GM15510 (cell line): Measurements from ENCODE around the gene MAD1L1.

Experiments
- POLR2A ChIP-seq: IDR thresholded peaks from 3 replicates; pipeline ENCODE4 v1.6.1; 2011; ENCODE audit warnings: borderline replicate concordance; ENCODE audit not compliant: insufficient read length; ENCODE audit errors: extremely low read depth

The MAD1L1 gene

GRCh38 chr7:2066251-2066919 is 166.4 kb downstream of the MAD1L1 start:
- TF ChIP-seq POLR2A = no peak

DNA sequence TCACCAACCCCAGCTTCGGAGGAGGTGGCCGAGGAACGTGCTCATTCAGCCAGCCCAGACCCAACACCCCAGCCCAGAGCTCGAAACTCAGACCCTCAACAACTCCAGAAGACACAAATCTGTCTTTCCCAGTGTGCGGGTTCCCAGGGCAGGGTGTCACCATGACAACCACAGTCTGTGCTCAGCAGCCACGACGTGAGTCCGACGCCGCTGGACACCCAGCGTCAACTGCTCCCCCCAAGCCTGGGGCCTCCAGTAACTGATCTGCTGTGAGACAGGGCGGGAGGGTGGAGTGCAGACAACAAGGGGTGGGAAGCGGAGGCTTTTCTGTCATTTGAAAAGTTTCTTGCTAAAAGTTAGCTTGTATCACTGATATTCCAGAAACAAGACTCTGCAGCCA is 167.2 kb downstream of the MAD1L1 start:
- TF ChIP-seq POLR2A = no peak

DNA sequence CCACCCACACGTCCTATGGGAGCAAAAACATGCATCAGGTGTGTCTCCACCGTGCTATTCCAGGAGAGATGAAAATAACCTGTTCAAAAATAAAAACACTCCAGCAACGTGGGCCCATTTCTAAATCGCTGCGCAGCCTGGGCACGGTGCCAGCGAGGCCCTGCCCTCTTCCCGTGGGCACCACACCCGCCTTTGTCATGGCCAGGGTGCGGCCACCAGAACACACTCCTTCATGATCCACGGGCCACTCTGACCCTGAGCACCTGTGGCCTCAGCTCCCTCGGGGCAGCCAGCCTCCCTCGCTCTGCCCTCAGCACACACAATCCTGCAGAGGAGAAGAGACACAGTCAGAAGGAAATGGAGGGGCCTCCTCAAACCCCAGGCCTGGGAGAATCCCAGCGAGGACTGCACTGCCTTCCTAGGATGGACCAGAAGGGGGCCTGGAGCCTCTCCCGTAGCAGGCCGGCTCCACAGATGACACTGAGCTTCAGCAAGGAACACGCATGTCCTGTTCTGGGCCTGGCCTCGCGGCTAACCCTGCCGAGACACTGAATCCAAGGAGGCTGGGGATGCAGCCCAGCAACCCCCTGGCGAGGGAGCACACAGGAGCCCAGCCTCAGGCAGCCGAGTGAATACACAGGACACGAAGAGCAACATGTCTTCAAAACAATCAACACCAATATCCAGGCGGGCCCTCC is 169.0 kb downstream of the MAD1L1 start:
- no peak for TF ChIP-seq POLR2A

DNA sequence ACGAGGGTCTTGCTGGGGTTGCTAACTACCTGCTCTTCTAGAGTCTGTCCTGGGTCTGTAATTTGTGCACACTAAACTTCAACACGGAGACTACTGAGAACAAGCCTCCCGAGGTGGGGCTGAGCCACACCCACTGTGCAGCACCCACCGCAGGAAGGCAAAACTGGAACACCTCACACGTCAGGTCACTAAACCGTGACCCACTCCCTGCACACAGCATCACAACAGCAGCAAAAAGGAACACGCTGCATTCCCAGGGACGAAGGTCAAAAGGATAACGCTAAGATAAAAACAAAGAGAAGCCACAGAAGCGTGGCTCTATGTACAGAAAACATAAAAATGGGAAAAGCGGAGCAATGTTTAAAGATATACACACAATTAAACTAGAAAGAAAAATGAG is 170.1 kb downstream of the MAD1L1 start:
- no peak for TF ChIP-seq POLR2A

DNA sequence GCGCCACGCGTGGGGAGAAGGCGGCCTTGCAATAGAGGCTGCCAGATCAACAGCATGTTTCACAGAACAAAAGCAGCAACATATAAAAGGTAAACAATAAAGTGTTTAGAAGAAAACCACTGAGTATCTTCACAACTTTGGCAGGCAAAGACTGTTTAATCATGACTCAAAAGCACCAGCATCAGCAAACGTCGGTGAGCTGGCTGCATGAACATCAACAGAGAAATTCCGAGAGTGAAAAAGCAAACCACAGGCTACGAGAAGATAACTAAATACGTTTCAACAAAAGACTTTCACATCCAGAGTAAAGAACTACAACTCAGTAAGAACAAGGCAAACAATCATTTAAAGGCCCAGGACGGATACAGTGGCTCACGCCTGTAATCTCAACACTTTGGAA is 172.0 kb downstream of the MAD1L1 start:
- TF ChIP-seq POLR2A = no peak

DNA sequence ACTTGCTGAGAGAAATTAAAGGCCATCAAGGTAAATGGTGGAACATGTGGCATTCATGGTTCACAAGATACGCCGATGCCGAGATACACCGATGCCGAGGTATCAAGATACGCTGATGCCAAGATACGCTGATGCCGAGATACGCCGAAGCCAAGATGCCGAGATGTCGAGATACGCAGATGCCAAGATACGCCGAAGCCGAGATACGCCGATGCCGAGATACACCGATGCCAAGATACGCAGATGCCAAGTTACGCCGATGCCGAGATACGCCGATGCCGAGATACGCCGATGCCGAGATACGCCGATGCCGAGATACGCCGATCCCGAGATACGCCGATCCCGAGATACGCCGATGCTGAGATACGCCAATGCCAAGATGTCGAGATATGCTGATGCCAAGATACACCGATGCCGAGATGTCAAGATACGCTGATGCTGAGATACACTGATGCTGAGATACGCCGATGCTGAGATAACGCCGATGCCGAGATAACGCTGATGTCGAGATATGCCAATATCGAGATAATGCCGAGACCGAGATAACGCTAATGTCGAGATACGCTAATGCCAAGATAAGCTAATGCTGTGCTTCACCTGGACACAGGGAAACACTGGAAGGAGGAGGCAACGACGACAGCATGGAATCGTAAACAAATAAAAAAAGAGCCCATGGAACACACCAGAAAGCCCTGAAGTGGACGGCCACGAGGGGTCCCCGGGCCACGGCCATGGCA is 172.6 kb downstream of the MAD1L1 start:
- no peak for TF ChIP-seq POLR2A

DNA sequence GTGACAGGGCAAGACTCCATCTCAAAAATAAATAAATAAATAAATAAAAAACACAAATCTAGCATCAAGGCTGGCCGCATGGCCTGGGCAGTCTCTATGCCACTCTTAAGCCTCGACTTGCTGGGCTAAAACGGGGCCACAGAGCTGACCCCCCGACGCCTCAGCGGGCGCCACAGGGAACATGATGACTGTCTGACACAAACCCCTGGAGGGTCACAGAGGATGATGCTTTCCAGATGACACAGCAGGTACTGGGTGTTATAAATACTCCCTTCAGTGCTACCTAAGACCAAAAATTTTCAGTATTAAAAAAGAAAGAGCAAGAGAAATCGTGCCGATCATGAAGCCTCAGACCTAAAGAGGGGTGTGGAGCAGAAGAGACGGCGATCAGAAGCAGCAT is 176.8 kb downstream of the MAD1L1 start:
- no peak for TF ChIP-seq POLR2A

- TF ChIP-seq POLR2A = no peak
These were observed 177.8 kb downstream of the MAD1L1 start for GRCh38 chr7:2054927-2055326.

GRCh38 chr7:2053395-2053794 is 179.3 kb downstream of the MAD1L1 start:
- TF ChIP-seq POLR2A = no peak

DNA sequence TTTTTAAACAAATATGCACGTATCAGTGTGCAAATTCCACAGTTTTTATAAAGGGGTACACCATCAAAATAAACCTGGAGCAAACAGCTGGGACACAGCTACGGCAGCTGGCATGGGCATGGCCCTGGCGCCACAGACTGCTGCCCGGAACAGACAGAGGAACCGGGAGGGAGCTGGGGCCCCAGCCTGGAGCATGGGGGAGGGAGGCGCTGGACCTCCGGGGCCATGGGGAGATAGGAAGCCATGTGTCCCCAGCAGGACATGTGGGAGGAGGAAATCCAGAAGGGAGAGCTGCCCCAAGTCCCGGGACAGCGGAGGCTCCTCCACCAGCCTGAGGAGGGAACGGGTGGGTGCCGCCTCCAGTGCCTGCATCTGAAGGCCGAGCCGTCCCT is 180.1 kb downstream of the MAD1L1 start:
- TF ChIP-seq POLR2A = no peak

GRCh38 chr7:2051707-2052656 is 180.8 kb downstream of the MAD1L1 start:
- TF ChIP-seq POLR2A = no peak

- no peak for TF ChIP-seq POLR2A
These were observed 182.3 kb downstream of the MAD1L1 start for GRCh38 chr7:2050511-2050866.

DNA sequence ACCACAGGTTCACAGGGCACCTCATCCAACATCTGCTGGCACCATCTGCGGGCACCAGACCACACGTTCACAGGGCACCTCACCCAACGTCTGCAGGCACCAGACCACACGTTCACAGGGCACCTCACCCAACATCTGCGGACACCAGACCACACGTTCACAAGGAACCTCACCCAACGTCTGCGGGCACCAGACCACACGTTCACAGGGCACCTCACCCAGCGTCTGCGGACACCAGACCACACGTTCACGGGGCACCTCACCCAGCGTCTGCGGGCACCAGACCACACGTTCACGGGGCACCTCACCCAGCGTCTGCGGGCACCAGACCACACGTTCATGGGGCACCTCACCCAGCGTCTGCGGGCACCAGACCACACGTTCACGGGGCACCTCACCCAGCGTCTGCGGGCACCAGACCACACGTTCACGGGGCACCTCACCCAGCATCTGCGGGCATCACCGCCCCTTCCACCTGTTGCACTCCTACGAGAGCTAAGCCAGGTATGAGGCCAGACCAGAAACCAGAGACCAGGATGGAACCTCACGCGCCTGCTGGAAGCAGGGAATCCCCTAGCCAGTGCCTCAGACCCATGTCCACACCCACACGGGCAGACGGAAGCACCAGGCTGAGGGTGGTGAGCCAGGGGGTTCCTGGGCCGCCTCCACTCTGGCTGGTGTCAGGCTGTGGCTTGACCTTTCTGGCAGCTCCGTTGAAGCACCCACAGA is 182.8 kb downstream of the MAD1L1 start:
- TF ChIP-seq POLR2A = no peak
